GM21526 (cell line): ENCODE measurements around the gene DHRS4.
"Not testable (repeated sequence)": the region's sequence is repeated elsewhere in the genome, so short reads cannot be mapped to it uniquely, and the experiment has no call there.

ENCODE experiments used
- ATAC-seq: cut with Tn5 transposase; IDR thresholded peaks from one replicate; pipeline ENCODE4 v1.9.1; 2021; ENCODE audit warnings: moderate library complexity; ENCODE audit not compliant: unreplicated experiment, low FRiP score

DHRS4 gene

DNA sequence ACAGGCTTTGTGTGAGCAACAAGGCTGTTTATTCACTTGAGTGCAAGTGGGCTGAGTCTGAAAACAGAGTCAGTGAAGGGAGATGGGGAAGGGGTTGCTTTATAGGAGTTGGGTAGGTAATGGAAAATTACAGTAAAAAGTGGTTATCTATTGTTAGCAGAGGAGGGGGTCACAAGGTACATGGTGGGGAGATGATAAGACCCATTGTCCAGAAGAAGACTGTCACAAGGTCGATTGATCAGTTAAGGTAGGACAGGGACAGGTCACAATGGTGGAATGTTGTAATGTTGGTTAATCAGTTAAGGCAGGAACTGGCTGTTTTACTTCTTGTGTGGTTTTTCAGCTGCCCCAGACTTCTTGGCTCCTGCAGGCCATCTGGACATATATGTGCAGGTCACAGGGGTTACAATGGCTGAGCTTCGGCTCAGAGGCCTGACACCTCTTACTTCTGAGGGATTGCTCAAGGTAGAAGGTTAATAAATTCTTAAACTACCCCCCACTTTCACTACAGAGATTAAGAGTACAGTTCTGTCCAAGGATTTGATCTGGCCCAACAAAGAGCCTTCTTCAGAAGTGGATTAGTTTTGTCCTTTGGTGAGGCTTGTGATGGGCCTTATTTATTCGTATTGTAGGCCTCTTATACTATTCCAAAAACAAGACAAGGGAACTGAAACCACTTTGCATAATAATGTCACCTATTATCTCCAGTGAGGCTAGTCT, 13.8 kb upstream of the DHRS4 start:
- ATAC-seq: no peak

DNA sequence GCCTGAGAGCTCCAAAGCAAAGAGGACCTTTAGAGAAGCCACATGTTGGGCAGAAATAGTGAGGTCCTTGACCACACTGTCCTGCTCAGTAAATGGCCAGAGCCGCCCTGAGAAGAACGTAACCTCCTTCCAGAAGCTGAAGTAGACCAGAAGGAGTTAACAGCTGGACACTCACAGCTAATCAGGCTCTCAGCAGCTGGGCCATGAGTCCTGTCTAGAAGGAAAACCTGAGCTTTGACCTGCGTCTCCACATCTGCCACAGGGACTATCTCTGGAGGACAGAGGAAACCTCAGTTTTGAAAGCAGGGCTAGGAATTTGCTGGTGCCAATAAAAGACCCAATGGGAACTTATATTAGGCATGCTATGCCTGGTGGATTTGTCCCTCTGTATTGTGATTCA, 12.3 kb upstream of the DHRS4 start:
- ATAC-seq: no peak

DNA sequence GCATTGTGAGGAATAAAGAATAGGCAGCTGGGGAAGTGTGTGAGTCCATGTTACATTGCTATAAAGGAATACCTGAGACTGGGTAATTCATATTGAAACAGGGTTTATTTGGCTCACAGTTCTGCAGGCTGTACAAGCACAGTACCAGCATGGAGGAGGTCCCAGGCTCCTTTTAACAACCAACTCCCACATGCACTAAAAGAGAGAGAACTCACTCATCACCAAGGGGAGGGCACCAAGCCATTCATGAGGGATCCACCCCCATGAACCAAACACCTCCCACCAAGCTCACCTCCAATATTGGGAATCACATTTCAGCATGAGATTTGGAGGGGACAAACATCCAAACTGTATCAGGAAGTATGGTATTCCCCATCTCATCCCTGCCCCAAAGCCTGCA, 11.9 kb upstream of the DHRS4 start:
- no peak for ATAC-seq

DNA sequence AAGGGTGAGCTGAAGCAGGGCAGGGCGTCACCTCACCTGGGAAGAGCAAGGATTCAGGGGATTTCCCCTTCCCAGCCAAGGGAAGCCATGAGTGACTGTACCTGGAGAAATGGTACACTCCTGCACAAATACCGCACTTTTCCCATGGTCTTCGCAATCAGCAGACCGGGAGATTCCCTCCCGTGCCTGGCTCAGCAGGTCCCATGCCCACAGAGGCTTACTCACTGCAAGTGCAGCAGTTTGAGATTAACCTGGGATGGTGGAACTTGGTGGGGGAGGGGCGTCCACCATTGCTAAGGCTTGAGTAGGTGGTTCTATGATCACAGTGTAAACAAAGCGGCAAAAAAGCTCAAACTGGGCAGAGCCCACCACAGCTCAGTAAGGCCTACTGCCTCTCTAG, 11.0 kb upstream of the DHRS4 start:
- ATAC-seq: no peak

DNA sequence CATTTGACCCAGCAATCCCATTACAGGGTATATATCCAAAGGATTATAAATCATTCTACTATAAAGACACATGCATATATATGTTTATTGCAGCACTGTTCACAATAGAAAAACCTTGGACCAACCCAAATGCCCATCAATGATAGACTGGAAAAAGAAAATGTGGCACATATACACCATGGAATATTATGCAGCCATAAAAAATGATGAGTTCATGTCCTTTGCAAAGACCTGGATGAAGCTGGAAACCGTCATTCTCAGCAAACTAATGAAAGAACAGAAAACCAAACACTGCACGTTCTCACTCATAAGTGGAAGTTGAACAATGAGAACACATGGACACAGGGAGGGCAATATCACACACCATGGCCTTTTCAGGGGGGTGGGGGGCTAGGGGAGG, 4.5 kb upstream of the DHRS4 start:
- not testable (repeated sequence) for ATAC-seq

DNA sequence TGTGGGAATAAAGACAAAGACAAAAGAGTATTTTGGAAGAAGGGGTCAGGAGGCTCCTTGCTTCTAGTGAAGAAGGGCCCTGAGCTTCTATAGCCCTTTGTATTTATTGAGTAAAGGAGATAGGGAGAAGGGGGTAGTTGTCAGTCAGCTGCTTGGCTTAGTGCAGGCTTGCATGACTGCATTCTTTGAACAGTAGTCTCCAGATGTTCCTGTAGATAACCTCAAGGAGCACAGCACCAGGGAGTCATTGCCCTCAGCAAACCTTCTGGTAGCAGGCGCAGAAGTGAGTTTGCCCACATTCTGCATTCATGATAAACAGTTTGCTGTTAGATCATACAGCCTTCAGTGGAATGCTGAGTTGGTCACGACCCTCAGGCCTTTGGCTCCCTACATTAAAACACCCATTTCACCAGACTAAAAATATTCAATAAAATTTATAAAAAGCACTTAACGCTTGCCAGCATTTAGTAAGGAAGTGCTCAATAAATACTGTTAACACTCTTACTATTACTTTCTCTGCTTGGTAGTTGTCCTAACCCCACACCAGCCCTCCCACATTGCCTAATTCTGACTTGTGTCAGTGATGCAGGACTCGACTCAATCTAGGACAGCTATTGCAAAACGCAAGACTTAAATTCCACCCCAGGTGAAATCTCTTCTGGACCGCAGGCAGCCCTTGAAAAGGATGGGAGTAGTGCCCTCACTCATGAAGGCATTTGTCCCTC, 3.0 kb upstream of the DHRS4 start:
- no peak for ATAC-seq

DNA sequence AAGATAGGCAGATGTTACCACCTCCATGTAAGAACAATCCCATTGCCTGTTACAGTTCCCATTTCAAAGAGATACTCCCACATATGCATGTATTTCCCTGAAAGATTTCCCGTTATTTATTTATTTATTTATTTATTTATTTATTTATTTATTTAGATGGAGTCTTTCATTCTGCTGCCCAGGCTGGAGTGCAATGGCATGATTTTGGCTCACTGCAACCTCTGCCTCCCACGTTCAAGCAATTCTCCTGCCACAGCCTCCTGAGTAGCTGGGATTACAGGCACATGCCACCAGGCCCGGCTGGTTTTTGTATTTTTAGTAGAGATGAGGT, 2.5 kb upstream of the DHRS4 start:
- not testable (repeated sequence) for ATAC-seq

DNA sequence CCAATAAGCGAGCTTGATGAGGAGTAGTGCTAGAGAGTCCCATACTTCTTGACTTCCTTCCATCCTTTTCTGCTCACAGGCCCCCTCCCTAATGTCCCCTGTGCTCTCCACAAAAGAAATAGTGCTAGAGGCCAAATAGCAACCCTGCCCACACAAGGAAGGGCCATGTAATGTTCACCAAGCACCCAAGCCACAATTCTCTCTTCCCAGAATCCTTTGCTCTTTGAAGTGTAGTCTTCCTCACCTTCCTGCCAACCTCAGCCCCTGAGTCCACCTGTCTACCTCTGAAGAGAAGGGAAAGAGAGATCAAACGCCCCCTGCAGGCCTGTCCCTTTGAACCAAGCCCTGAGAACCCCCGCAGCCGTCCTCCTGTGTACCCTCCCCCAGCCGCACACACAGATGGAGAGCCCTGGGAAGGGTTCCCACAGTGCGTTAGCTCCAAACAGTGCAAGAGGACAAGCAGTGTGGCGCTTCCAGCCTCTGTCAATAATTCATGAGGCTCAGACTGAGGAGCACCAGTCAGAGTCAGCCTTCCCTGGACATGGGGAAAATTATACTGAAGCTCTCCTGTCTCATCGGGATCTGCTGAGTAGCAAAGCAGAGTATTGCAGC, 1.9 kb upstream of the DHRS4 start:
- no peak for ATAC-seq

DNA sequence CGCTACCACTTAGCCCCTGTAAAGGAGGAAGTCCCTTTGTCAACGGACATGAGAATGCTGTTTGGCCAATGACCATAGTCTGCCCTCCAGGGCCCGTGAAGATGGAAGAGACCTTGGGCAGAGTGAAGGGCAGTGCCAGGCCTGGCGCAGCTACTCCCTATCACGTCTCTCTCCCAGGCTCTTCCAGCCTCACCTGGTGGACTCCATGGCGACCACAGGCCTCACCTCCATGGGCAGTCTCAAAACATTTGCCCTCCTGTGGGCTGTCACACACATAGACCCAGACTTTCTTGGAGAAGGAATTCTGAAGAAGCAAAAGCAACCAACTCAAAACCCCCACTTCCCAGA, 480 bp upstream of the DHRS4 start:
- not testable (repeated sequence) for ATAC-seq

DNA sequence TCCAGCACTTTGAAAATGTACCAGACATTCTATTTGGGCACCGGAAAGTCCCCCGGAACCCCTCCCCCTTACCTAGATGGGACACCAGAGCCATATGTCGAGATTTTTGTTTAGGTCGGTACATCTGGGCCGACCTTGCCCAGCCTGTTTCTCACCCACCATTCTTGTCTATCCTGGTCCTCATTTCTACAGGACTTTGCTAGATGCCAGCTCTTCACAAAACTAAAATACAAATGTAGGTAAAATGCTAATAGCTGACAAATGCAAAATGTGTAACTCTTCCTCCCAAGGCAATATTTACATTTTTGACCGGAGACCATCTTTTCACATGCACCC, 677 bp downstream of the DHRS4 start:
- not testable (repeated sequence) for ATAC-seq

DNA sequence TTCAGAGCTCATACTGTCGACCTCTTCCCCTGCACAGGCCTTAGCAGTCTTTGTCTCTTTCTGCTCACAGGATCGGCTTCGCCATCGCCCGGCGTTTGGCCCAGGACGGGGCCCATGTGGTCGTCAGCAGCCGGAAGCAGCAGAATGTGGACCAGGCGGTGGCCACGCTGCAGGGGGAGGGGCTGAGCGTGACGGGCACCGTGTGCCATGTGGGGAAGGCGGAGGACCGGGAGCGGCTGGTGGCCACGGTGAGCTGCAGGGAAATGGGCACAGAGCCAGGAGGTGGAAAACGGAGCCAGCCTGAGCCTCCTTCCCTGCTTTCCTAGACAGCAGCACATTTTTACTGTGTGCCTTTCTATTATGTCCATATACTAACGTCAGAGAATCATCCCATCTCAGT, 1.4 kb downstream of the DHRS4 start:
- ATAC-seq: not testable (repeated sequence)

DNA sequence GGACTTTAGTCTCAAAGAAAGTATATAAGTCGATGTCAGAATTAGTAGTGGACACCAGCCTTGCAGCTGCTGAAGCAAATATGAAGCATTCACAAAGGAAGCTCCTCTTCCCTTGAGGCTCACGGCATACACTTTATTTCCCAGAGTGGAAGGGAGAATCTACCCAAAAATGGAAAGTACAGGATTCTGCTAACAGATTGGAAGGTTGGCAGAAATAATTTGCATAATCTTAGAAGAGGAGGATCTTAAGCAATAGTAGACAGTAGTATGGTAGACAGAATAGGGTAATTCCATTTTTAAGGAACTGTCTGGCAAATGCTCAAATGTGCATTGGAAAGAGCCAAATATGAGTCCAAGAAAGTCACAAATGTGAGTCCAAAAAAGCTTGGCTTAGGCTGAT, 2.2 kb downstream of the DHRS4 start:
- ATAC-seq: not testable (repeated sequence)

DNA sequence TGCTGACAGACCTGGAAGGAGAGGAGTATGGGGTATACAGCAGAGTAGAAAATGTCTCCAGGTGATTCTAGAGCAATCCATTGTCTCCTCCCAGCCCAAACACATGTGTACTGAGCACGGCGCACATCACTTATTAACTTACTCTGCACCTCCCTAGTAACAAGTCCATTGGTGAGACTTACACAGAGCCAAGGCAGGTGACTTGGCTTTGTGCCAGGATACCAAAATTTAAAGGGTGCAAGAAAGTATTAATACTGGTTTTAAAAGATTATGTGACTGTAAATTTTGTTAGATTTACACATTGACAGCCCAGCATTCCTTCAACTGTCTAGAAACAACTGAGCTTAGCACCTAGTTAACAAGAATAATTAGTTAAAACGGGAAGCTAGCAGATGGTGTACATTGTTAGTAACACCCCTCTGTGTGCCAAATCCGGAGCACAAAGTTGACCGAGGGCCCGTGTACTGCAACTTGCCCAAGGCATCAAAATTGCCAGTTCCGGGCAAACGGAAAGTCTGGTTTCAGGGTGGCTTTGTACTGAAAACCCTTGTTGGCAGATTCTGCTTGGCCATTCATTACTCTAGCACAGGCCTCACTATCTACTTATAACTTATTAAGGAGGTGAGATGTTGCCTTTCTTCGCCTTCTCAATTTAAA, 4.5 kb downstream of the DHRS4 start:
- ATAC-seq: not testable (repeated sequence)

DNA sequence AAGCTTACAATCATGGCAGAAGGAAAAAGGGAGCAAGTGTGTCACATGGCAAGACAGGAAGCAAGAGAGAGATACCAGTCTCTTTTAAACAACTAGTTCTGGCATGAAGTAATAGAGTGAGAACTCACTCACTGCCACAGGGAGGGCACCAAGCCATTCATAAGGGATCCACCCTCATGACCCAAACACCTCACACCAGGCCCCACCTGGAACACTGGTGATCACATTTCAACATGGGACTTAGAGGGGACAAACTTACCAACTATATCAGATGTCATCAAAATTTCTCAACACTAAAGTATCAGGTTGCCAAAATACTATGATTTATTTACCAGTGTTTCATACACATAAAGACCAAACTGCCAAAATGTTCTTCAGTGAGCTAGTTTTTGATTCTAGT, 7.3 kb downstream of the DHRS4 start:
- ATAC-seq: not testable (repeated sequence)

DNA sequence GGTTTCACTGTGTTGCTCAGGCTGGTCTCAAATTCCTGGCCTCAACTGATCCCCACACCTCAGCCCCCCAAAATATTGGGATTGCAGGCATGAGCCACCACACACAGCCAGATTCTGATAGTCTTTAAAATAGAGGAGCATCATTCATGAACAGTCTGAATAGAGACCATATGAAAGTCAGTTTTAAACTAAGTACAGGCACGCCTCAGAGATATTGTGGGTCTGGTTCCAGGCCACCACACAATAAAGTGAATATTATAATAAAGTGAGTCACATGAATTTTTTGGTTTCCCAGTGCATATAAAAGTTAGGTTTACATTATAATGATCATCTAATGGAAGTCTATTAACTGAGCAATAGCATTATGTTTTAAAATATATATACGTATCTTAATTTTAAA, 8.1 kb downstream of the DHRS4 start:
- ATAC-seq: not testable (repeated sequence)

DNA sequence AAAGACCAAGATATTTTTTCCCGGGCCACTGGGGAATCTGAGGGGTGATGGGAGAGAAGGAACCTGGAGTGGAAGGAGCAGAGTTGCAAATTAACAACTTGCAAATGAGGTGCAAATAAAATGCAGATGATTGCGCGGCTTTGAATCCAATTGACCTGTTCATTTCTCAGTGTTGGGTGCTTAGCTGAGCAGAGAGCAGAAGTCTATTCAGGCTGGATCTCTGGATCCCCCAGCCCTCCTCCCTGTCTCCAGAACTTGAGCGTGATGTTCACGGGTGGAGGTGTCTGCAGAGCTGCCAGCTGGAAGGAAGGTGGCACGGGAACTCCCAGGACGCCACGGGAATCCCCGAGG, 15.5 kb downstream of the DHRS4 start:
- ATAC-seq: not testable (repeated sequence)

DNA sequence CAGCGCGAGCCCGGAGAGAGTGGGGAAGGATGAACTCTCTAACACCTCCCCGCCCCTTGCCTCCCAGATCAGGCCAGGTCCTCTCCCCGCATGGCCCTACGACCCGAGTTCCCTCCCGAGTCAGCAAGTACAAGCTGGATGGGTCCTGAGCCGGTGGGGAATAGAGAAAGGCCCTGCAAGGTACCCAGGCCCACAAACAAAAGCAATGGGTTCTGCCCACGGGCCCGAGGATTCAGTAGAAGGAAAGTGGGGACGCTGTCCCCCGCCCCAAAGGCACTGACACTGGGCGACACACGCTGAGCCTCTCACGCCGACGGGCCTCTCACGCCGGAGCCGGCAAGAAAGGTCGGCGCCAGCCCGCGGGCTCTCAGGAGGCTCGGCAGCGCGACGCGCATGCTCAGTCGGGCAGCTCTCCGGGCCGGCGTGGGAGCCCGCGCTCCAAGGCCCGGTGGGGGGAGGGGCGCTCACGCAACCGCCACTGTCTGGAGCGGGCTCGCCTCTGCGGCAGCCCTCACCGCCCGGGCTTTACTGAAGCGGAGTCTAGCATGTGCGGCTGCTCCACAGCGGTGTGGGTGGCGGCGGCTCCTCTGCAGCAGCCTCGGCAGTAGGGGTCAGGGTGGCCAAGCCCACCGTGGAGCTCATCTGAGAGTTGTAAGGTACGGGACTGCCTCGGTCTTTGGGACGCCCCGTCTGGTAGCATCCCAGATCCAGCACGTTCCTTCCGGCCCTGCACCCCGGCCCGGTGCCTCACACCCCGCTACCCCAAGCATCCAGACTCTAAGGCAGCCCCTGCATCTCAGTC, 16.1 kb downstream of the DHRS4 start:
- ATAC-seq: peak; percentile 70

DNA sequence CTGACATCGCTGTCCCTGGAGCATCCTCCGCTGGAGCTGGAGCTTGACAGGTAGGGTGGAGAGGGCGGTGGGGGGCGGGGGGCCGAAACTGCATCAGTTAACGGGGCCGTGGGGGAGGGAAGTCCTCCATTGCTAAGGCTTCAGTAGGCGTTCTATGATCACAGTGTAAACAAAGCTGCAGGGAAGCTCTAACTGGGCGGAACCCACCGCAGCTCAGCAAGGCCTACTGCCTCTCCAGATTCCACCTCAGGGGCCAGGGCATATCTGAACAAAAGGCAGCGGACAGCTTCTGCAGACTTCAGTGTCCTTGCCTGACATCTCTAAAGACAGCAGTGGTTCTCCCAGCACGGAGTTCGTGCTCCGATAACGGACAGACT, 16.7 kb downstream of the DHRS4 start:
- ATAC-seq: not testable (repeated sequence)

DNA sequence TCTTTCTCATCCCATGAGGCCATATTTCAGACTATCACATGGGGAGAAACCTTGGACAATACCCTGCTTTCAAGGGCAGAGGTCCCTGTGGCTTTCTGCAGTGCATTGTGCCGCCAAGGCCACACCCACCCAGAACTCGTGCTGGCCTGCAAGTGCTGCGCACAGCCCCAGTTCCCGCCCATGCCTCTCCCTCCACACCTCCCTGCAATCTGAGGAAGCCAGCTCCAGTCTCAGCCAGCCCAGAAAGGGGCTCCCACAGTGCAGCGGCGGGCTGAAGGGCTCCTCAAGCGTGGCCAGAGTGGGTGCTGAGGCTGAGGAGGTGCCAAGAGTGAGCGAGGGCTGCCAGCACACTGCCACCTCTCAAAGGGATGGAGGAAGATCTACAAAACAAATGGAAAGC, 19.6 kb downstream of the DHRS4 start:
- not testable (repeated sequence) for ATAC-seq

DNA sequence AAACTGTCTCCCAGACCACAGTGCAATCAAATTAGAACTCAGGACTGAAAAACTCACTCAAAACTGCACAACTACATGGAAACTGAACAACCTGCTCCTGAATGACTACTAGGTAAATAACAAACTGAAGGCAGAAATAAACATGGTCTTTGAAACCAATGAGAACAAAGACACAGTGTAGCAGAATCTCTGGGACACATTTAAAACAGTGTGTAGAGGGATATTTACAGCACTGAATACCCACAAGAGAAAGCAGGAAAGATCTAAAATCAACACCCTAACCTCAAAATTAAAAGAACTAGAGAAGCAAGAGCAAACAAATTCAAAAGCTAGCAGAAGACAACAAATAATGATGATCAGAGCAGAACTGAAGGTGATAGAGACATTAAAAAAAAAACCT, 20.5 kb downstream of the DHRS4 start:
- ATAC-seq: not testable (repeated sequence)

DNA sequence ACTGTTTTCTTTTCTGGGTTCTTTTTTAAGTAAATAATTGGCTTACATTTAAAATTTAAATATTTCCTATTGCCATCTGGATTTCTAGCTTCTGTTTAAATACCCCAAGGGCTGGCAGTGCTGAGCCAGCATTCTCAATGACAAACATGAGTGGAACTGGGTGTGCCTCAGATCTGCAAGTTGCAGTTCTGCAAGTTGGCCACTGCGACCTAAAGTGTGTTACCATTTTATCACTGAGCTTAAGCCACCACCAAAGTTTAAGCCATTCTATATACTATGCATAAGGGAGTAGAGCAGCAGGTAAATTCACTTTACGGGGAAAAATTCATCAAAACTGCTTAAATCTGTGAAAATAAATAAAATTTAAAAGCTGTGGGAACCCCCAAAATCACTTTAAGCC, 23.6 kb downstream of the DHRS4 start:
- not testable (repeated sequence) for ATAC-seq
